Measurements from ENCODE around the gene POU3F2.

Gene POU3F2

GRCh38 chr6:98831057-98831958 is 3.1 kb upstream of the POU3F2 start:
- no peak for DNase-seq

- no peak for DNase-seq
Measured at GRCh38 chr6:98831959-98832283, 2.5 kb upstream of the POU3F2 start.

- DNase-seq, result no peak
Measured at GRCh38 chr6:98832284-98833056, 1.9 kb upstream of the POU3F2 start.

- DNase-seq, result peak in 1 of 2 donors; percentile 14
Measured at GRCh38 chr6:98833057-98833306, 1.4 kb upstream of the POU3F2 start.

- DNase-seq, result no peak
Measured at GRCh38 chr6:98833307-98834059, 891 bp upstream of the POU3F2 start.

GRCh38 chr6:98835149-98836024 is 1.0 kb downstream of the POU3F2 start:
- no peak for DNase-seq

GRCh38 chr6:98836025-98836961 is 1.9 kb downstream of the POU3F2 start:
- no peak for DNase-seq

GRCh38 chr6:98836962-98837944 is 2.9 kb downstream of the POU3F2 start:
- DNase-seq, result no peak

- no peak for DNase-seq
Measured at GRCh38 chr6:98838032-98838431, 3.7 kb downstream of the POU3F2 start.

- DNase-seq, result no peak
Measured at GRCh38 chr6:98838975-98839374, 4.6 kb downstream of the POU3F2 start.

- no peak for DNase-seq
Measured at GRCh38 chr6:98839781-98840361, 5.5 kb downstream of the POU3F2 start.

- DNase-seq, result no peak
Measured at GRCh38 chr6:98840385-98840784, 6.0 kb downstream of the POU3F2 start.

- no peak for DNase-seq
Measured at GRCh38 chr6:98840996-98841513, 6.7 kb downstream of the POU3F2 start.

GRCh38 chr6:98841621-98842341 is 7.4 kb downstream of the POU3F2 start:
- no peak for DNase-seq

- DNase-seq, result no peak
Measured at GRCh38 chr6:98842342-98843180, 8.2 kb downstream of the POU3F2 start.

GRCh38 chr6:98843271-98844243 is 9.2 kb downstream of the POU3F2 start:
- no peak for DNase-seq

Measured in CD4-positive, alpha-beta T cell treated with Interleukin-4 for 1 hour (primary cell).